Left lobe of liver (tissue), 2 donors: ENCODE results near the gene TMC1. TPM values are rescaled to one million over a fixed set of nuclear protein-coding genes. Genes with fewer than 3 reads are reported as not detected.
"Not testable (repeated sequence)": the region's sequence is repeated elsewhere in the genome, so short reads cannot be mapped to it uniquely, and the experiment has no call there.

Source experiments
- ATAC-seq: fragments of 200-7000 bp; cut with Tn5 transposase; one replicate; pipeline ENCODE4 v1.9.1; 2020; ENCODE audit warnings: mild to moderate bottlenecking, moderate library complexity
- DNase-seq: peaks from one replicate; pipeline ENCODE4 v3.0.0-alpha.2; 2020; ENCODE audit warnings: low spot score
- total RNA-seq: library from RNA; stranded (reverse); gene quantifications from one replicate; pipeline ENCODE4 v1.2.1, GENCODE V29; 2021
- donor health status: DM: no; HTN: no; CAD: no; lungs with moderate emphysema.
- donor health status: DM: no; HTN: yes; CAD: no.

TMC1 gene
- total RNA-seq, 1 donor from 2014 or later, result 0.18 TPM

- DNase-seq, result no peak
- no peak for ATAC-seq
Observed at GRCh38 chr9:72743836-72744235, 222.4 kb downstream of the TMC1 start.

DNA sequence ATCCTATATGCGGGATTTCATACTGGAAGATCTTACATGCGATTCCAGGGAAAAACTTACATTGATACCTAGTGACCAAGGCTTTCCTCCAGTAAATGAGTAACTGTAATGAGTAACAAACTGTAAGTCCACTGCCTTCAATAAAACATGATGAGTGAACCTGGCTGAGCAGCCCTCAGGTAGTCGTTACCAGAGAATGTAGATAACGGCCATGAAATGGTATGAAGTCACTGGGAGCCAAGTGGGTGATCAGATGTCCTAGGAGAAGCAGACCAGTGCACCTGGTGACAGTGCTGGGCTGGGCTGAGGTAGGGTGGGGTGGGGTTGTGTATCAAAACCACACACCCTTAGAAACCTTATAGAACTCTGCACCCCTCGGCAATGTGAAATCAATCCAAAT, 227.9 kb downstream of the TMC1 start:
- DNase-seq (no peak), ATAC-seq (no peak)

DNA sequence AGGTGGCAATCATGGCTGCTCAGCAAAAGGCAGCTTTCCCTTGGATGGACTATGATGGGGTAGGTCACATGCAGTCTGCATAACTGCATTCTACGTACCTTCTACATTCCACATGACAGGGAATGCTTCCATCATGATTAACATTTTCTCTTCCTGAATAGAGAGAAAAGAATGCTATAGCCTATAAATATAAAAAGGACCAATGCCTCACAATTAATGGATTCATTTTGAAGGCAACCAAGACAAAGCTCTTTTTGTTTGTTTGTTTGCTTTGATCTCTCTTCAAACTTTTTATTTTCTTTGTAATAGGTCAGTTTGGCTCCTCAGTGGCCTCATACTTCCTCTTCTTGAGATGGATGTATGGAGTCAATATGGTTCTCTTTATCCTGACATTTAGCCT, 230.1 kb downstream of the TMC1 start:
- DNase-seq (no peak), ATAC-seq (no peak)

DNA sequence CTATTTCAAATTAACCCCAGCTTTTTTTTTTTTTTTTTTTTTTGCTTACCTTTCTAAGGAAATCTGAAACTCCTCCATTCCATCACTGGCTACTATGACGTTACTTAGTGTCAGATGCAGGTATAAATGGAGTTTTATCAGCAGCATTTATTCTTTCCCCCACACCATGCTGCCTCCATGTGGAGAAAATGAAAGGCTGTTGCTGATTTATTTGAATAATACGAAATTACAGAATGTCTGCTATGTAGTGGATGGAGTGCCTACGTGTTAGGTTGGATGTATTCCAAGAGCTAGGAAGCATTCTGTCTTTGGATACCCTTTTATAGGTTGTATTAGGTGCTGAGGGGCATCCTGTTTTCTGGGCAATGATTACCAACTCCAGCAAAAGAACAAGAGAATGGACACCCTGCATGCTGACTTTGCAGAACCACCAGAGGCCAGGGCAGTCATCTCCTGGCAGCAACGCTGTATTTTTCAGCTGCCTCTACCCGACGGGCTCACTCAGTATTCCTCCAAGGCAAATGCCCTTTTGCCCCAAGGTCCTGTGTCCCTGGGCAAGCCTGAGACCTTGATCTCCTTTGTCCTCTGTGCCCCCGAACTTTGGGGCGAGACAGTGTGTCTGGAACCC, 232.0 kb downstream of the TMC1 start:
- peak; percentile 68 for ATAC-seq
- DNase-seq, result no peak

- DNase-seq, result no peak
Observed at GRCh38 chr9:72755836-72756235, 234.4 kb downstream of the TMC1 start.

DNA sequence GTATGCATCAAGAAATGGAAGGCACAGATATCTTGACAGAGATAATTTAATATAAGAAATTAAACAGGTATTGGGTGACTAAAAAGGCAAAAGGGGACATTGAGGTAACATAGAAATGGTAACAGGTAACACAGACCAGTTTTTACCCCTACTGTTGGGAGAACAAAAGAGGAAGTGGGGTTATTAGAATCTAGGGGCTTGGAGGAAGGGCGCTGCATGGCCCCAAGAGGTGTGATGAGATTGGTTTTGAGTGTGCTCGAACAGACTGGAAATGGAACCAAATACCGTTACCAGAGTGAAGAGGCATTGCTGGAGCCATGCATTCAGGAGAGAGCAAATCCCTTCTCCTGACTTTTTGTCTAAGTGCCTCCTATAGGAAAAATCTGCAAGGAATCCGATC, 237.5 kb downstream of the TMC1 start:
- ATAC-seq (no peak), DNase-seq (no peak)

More at GRCh38 chr9:72755836-72756235, 234.4 kb downstream of the TMC1 start:
- no peak for ATAC-seq

DNA sequence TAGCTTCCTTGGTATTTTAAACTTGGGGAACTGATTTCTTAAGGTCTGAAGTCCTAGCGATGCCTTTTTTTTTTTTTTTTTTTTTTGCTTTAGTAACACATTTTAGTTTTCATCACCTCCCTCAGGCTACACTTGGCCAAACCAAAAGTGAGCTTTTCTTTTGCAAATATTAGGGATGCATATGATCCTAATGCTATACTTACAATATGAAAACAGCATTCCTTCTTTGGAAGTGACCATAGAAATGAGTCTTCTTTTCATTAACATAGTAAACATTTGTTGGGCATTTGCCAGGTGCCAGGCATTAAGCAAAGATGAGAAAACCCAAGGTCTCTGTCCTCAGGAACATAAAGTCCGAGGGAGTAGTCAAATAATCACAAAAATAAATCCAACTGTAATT, 241.6 kb downstream of the TMC1 start:
- DNase-seq (no peak), ATAC-seq (no peak)

DNA sequence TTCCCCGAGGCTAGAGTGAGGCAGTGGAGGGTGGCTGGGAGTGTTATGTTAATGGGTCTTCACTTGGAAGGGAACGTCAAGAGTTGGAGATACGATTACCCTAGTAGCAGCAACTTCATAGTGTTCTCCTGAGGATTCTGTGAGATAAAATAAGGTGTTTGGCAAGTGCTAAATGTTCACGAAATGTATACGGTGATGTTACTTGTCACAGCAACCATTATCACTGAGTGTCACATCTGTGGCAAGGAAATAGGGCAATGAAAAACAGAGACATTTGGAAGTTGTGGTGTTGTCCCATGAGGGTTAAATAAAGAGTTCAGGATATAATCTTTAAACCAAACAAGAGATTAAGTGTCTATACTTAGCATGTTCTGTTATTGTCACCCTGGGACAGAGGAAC, 248.1 kb downstream of the TMC1 start:
- DNase-seq, result no peak
- ATAC-seq, result no peak

DNA sequence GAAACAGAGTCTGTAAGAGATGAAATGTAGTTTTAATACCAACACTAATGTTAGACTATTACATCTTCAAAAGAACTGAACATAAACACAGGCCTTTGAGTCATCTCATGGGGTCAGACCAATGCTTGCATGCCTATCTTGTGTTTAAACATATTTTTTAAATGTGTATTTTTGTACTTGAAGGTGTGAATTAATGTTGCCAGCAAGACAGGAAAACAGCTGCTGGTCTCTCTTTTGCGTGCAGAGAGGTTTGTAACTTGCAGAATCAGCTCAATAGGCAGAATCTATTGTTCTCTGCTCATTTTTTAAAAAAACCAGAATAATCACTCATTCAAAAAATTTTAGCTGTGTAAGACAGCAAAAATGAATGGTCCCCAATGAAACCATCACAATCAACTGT, 251.3 kb downstream of the TMC1 start:
- no peak for ATAC-seq

GRCh38 chr9:72773570-72773969, 252.2 kb downstream of the TMC1 start:
- no peak for ATAC-seq

More for the DNA sequence above, 251.3 kb downstream of the TMC1 start:
- DNase-seq, result no peak

GRCh38 chr9:72775570-72775969, 254.2 kb downstream of the TMC1 start:
- DNase-seq (no peak), ATAC-seq (no peak)

More at GRCh38 chr9:72773570-72773969, 252.2 kb downstream of the TMC1 start:
- no peak for DNase-seq

DNA sequence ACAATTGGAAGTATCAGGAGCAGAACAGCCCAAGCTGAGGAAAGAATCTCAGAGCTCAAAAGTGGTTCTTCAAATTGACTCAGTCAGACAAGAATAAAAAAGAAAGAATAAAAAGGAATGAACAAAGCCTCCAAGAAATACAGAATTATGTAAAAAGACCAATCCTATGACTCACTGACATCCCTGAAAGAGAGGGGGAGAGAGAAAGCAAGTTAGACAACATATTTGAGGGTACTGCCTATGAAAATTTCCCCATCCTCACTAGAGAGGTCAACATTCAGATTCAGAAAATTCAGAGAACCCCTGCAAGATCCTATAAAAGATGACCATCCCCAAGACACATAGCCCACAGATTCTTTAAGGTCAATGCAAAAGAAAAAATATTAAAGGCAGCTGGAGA, 258.2 kb downstream of the TMC1 start:
- DNase-seq (no peak), ATAC-seq (no peak)

DNA sequence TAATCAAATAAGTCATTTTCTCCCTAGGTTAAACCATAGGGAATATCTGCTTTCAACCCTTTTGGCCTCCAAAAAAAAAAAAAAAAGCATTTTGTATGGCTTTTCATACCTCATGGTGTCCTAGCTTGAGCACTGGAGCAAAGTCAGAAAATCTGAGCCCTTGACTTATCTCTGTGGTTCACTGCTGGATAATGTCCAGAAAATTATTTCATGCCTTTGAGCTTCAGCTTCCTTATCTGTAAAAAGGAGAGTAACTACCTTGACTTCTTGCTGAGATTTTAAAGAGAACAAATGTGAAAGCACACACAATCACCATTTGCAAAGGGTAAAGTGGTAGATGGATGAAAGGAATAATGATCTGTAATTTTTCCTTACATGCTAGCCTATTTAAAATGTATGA, 265.5 kb downstream of the TMC1 start:
- DNase-seq (no peak), ATAC-seq (no peak)

DNA sequence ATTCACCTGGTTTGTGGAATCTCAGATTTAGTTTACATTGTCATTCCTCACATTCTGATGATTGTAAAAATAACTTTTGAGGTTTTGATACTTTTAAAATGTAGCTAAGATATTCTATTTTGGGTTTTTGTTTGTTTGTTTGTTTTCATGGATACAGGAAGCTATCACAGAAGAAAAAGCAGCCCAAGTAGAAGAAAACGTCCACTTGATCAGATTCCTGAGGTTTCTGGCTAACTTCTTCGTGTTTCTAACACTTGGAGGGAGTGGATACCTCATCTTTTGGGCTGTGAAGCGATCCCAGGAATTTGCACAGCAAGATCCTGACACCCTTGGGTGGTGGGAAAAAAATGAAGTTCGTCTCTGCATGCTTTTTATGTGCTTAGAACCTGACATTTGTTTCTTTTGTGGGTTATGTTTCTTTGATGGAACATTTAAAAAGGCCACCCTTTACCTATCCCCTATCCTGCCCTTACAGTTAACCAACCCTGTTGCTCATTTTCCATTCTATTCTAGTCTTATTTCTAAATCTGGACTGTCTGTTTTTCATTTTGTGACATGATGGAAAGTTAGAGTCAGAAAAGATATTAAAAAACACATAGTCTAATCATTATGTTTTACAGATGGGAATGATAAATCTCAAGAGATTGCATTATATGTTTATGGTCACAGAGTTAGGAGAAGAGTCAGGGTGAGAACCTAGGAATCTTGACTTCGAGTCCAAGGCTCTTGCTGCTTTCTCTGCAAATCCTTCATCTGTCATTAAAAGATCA, 267.7 kb downstream of the TMC1 start:
- ATAC-seq, result no peak
- no peak for DNase-seq

DNA sequence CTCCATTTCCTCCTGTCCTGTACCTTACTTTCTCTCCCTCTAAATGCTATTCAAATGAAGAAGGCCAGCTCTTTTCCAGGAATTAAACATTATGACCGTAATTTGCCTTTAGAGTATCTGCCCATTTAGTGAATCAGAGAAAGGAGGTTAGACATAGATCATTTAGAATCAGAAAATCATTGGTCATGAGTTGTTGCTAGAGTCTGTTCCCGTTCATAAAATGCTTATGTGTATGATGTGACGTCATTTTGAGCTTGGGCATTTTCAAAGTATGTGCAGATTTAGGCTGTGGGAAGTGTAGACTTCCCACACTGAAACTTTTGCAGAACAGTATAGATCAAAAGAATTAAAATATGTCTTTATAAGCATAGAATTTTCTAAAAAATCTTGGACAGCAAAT, 268.5 kb downstream of the TMC1 start:
- no peak for ATAC-seq

DNA sequence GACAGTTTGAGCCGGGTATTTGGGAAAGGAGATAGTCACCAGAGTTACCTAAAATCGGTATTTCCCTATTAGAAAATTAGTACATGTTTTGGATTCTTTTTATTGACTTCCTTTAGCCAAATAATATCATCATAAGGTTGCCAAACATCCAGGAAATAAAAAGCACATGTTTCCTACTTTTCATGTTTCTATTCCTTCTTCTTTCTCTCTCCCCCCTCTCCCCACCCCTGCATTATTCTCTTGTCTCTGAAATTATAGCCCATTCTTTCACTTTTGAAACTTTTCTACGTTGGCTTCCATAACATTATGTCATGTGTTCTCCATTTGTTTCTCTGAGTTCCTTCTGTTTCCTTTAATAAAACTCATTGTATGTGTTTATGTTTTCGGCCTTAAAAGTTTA, 269.6 kb downstream of the TMC1 start:
- DNase-seq, result no peak
- no peak for ATAC-seq

More for the DNA sequence above, 268.5 kb downstream of the TMC1 start:
- no peak for DNase-seq

GRCh38 chr9:72791436-72791835, 270.0 kb downstream of the TMC1 start:
- DNase-seq (no peak), ATAC-seq (no peak)

- DNase-seq, result no peak
- ATAC-seq, result no peak
Observed at GRCh38 chr9:72794946-72795345, 273.5 kb downstream of the TMC1 start.

DNA sequence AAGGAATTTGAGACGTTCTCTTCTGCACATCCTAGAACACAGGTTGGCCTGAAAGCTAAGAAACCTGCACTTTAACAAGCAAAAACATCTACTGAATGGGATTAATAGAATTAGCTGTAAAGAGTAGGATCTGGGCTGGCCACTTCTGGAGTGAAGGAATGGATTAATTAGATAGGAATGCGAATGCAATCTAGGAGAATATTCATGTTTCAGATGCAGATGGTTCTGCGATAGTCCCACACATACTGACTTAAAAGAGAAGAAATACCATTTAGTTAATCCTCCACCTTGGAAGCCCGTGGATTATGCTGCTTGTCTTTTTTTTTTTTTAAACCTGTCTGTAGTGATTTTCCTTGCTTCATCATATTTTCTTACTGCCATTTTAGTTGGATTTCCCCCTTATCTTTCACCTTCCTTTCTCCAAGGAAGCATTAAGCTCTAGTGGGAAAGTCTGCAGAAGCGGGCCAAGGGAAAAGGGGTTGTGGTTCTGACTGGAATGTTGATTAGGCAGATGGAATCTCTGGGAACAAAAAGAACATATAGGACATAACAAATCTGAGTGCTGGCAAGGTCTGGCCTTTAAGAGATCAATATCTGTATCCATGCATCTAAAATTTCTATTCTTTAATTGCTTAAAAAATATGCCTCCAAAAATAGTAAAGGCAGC, 279.1 kb downstream of the TMC1 start:
- ATAC-seq, result no peak

GRCh38 chr9:72805238-72805637, 283.8 kb downstream of the TMC1 start:
- ATAC-seq (no peak), DNase-seq (no peak)

More for the DNA sequence above, 279.1 kb downstream of the TMC1 start:
- DNase-seq, result no peak

GRCh38 chr9:72806313-72806809, 285.0 kb downstream of the TMC1 start:
- not testable (repeated sequence) for ATAC-seq, DNase-seq
